ENCODE measurements around the gene XIRP1. TPM values are rescaled to one million over a fixed set of nuclear protein-coding genes. Genes with fewer than 3 reads are reported as not detected.
A peak's percentile ranks its signal among the peaks of the same experiment; 100 is the strongest.
"Not testable (repeated sequence)": the region's sequence is repeated elsewhere in the genome, so short reads cannot be mapped to it uniquely, and the experiment has no call there.

Gene XIRP1
- total RNA-seq, 1 donor: under 0.01 TPM

DNA sequence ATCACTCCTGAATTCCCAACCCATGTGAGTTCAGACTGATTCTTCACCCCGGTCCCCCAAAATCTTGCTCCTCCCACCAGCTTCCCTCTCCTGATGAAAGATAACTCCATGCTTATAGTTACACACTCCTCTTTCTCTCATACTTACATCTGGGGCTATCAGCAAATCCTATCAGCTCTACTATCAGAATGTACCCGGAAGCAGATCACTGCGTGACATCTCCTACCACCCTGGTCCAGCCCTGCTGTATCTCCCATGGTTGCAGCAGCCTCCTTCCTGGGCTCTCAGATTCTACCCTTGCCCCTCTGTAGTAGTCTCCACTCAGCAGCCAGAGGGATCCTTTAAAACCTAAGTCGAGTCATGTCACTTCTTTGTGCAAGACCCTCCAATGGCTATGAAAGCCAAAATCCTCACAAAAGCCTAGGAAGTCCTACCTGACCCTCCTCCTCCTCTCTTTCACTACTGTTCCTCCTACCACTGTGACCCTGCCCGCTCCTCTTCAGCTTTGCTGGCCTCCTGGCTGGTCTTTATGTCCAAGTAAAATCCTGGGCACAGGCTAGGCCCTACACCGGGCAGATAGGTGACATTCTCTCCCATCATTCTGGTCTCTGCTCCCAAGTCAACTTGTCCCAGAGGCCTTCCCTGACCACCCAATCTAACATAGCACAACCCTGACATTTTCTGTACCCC, 16.2 kb downstream of the XIRP1 start:
- H3K4me1 ChIP-seq (ENCODE audit: insufficient read depth, low read length): peaks cover 21% of the 10 kb centered on the region
- no peak overlapping the region for H3K4me2 ChIP-seq (ENCODE audit: insufficient read depth, low read length)
- TF ChIP-seq, protein P1, sequence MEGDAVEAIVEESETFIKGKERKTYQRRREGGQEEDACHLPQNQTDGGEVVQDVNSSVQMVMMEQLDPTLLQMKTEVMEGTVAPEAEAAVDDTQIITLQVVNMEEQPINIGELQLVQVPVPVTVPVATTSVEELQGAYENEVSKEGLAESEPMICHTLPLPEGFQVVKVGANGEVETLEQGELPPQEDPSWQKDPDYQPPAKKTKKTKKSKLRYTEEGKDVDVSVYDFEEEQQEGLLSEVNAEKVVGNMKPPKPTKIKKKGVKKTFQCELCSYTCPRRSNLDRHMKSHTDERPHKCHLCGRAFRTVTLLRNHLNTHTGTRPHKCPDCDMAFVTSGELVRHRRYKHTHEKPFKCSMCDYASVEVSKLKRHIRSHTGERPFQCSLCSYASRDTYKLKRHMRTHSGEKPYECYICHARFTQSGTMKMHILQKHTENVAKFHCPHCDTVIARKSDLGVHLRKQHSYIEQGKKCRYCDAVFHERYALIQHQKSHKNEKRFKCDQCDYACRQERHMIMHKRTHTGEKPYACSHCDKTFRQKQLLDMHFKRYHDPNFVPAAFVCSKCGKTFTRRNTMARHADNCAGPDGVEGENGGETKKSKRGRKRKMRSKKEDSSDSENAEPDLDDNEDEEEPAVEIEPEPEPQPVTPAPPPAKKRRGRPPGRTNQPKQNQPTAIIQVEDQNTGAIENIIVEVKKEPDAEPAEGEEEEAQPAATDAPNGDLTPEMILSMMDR (IDR thresholded peaks at IDR 0.05; ENCODE audit: extremely low read depth, low read depth, low read length): no peak
- H3K4me3 ChIP-seq (ENCODE audit: insufficient read depth, low read length): no peak overlapping the region
- no peaks in the 10 kb centered on the region for H3K36me3 ChIP-seq (ENCODE audit: insufficient read depth, low read length)
- no peaks in the 10 kb centered on the region for H4K20me1 ChIP-seq (ENCODE audit: insufficient read depth, low read length)
- H3K79me2 ChIP-seq (ENCODE audit: insufficient read depth, low read length): no peaks in the 10 kb centered on the region
- no peak overlapping the region for H2AFZ ChIP-seq (ENCODE audit: low read length)
- no peaks in the 10 kb centered on the region for H3K9me3 ChIP-seq (ENCODE audit: low read depth, low read length)
- H3K27me3 ChIP-seq (ENCODE audit: insufficient read depth, low read length): no peaks in the 10 kb centered on the region
- H3K27ac ChIP-seq (ENCODE audit: low read depth, low read length): no peak overlapping the region
- DNase-seq (ENCODE audit: insufficient read length, low spot score, missing footprints): peak; percentile 65

- Histone ChIP-seq H3K4me3 (ENCODE audit: insufficient read depth, low read length) (no peak overlapping the region), H3K27me3 (ENCODE audit: insufficient read depth, low read length) (no peaks in the 10 kb centered on the region), H3K36me3 (ENCODE audit: insufficient read depth, low read length) (no peaks in the 10 kb centered on the region), H3K79me2 (ENCODE audit: insufficient read depth, low read length) (no peaks in the 10 kb centered on the region), H2AFZ (ENCODE audit: low read length) (no peak overlapping the region), H3K27ac (ENCODE audit: low read depth, low read length) (no peak overlapping the region), H3K4me2 (ENCODE audit: insufficient read depth, low read length) (no peak overlapping the region), H3K4me1 (ENCODE audit: insufficient read depth, low read length) (peaks cover 14% of the 10 kb centered on the region), H4K20me1 (ENCODE audit: insufficient read depth, low read length) (no peaks in the 10 kb centered on the region), H3K9me3 (ENCODE audit: low read depth, low read length) (no peaks in the 10 kb centered on the region)
- no peak for DNase-seq (ENCODE audit: insufficient read length, low spot score, missing footprints)
- TF ChIP-seq, protein P1 (IDR thresholded peaks at IDR 0.05; ENCODE audit: extremely low read depth, low read depth, low read length): no peak
These were observed 18.9 kb downstream of the XIRP1 start for GRCh38 chr3:39173318-39174125.

- Histone ChIP-seq H3K4me1 (ENCODE audit: insufficient read depth, low read length) (peaks cover 10% of the 10 kb centered on the region), H3K27me3 (ENCODE audit: insufficient read depth, low read length) (no peaks in the 10 kb centered on the region), H3K79me2 (ENCODE audit: insufficient read depth, low read length) (no peaks in the 10 kb centered on the region), H2AFZ (ENCODE audit: low read length) (no peak overlapping the region), H4K20me1 (ENCODE audit: insufficient read depth, low read length) (no peaks in the 10 kb centered on the region), H3K4me2 (ENCODE audit: insufficient read depth, low read length) (no peak overlapping the region), H3K9me3 (ENCODE audit: low read depth, low read length) (no peaks in the 10 kb centered on the region), H3K36me3 (ENCODE audit: insufficient read depth, low read length) (no peaks in the 10 kb centered on the region), H3K4me3 (ENCODE audit: insufficient read depth, low read length) (no peak overlapping the region), H3K27ac (ENCODE audit: low read depth, low read length) (no peak overlapping the region)
- TF ChIP-seq, protein P1 (IDR thresholded peaks at IDR 0.05; ENCODE audit: extremely low read depth, low read depth, low read length): no peak
- DNase-seq (ENCODE audit: insufficient read length, low spot score, missing footprints): no peak
These were observed 20.5 kb downstream of the XIRP1 start for GRCh38 chr3:39171860-39172259.

- not testable (repeated sequence) for H3K36me3 ChIP-seq (ENCODE audit: insufficient read depth, low read length); DNase-seq (ENCODE audit: insufficient read length, low spot score, missing footprints); H3K9me3 ChIP-seq (ENCODE audit: low read depth, low read length); H3K27ac ChIP-seq (ENCODE audit: low read depth, low read length); H3K79me2 ChIP-seq (ENCODE audit: insufficient read depth, low read length); H2AFZ ChIP-seq (ENCODE audit: low read length); H3K27me3 ChIP-seq (ENCODE audit: insufficient read depth, low read length); H4K20me1 ChIP-seq (ENCODE audit: insufficient read depth, low read length); H3K4me2 ChIP-seq (ENCODE audit: insufficient read depth, low read length); H3K4me3 ChIP-seq (ENCODE audit: insufficient read depth, low read length)
- H3K4me1 ChIP-seq (ENCODE audit: insufficient read depth, low read length): peaks cover 17% of the 10 kb centered on the region
These were observed 21.5 kb downstream of the XIRP1 start for GRCh38 chr3:39170877-39171276.
